ENCODE results near the gene HCN1.
"Not testable (repeated sequence)": the region's sequence is repeated elsewhere in the genome, so short reads cannot be mapped to it uniquely, and the experiment has no call there.

The HCN1 gene

DNA sequence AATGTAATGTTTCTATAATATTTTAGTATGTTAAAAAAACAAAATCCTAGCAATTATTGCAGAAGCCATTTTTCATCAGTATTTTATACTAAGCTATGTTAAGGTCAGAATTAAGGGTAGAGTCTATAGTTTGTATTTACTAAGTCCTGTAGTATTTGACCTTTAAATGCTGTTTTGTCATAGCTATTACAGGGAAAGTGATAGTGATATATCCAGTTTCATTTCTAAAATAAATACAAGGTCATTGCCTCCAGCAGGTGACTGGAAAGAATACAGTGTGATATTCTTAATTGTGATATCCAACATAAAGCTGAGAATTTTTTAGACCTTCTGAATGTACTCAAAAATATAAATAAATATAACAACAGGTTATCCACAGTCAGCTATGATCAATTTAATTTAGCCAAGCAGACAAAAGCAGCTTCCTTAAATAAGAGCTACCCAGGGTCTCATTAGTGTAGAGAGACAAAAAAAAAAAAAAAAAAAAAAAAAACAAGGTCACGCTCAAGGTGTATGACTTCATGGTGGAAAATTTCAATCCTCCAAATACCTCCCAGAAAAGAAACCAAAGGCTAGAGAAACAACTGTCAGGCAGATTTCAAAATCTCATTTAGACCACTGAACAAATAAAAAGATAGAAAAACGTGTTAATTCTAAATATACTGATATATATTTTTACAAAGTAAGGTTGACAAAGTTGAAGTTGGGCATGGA lies 278.7 kb downstream of the HCN1 start:
- DNase-seq (ENCODE audit: low spot score): no peak

DNA sequence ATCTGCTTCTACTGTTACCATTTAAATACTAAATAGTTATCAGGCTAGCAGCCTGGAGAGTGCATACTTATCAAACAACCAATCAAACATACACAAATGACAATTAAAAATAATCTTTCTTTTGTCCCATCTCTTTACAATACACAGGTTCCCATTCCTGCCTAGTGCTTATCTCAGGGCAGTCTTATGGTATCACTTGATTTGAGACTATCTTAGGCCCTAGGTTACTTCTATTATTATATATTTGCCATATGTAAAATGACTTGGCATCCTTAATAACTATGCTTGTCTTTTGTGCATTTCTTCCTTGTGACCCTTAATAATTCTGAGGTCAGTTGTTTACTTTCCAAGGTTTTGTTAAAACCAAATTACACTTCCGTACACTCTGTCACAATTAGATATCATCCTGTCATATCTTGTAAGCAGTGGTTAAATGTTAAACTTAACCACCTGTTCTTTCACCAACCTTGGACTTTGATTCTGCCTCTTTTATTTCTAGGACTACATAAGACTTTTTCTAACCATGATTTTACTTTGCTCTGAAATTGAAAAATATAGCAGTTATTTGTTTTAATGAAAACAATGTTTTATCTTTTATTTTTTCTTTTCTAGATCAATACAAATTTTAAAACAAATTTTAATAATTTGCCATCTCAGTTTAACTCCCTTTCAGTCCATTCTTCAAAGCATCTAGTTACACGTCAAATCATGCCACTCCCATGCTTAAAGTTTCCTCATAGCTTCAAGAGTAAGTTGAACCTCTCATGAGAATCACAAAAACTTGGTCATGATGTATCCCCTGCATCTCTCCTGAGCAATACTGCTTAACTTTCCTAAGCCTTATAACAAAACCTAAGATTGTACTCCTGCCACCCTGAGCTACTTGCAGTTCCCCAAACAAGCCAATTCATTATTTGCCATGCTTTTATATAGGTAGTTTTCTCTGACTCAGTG lies 281.3 kb downstream of the HCN1 start:
- no peak for DNase-seq (ENCODE audit: low spot score)

DNA sequence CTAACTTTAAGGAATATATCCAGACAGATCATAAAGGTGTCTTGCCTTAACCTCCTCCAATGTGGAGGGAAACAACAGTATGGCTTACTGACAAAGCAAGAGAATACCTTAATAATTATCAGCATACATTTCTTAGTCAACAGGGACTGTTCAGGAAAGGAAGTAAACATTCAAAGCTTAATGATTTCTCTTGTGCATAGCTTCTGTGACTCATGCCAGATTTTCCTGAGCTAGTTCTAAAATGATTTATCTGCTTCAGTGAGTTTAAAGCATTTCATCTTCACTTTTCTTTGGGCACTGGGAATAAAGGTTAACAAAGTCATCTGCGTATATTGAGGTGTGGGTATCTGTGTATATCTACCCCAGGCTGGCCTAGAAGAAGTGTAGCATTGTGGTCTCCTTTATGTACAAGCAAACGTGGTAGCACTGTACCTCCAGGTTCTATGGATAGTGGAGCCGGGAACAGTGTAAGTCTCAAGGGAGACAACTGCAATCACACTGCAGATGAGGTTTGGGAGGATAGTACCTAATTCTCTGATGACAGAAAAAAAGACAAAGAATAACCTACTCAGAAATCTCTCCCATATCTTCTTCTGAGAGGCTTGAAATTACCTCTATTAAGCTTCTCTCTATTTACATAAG lies 284.1 kb downstream of the HCN1 start:
- DNase-seq (ENCODE audit: low spot score): no peak

DNA sequence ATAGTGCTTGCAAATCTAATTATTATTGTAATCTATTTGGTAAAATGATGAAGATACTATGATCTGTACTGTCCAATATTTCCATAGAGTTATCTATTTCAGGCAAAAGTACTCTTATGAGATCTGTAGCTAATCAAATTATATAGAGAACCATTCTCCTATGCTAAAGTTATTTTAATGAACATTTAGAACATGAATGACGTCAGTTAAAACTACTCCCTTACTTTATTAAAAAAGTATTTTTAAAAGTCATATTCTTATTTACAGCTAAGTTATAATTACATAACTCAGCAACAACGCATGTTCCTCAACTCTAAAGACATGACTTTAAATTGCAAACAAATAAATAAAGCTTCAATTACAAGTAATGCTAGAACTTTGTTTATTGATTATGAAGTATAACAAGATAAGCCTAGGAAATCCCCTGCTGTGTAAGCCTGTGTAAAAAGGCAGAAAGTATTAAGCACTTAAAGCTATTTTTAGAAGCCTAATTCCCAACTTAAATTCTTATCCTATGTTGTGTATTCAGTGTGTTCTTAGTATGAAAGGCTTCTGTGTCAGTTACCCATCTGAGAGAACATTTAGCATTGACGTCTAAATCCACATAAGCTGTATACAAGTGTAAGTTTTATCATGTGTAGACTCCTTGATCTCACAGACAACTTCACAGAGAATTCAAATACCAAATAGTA lies 285.7 kb downstream of the HCN1 start:
- DNase-seq (ENCODE audit: low spot score): no peak

DNA sequence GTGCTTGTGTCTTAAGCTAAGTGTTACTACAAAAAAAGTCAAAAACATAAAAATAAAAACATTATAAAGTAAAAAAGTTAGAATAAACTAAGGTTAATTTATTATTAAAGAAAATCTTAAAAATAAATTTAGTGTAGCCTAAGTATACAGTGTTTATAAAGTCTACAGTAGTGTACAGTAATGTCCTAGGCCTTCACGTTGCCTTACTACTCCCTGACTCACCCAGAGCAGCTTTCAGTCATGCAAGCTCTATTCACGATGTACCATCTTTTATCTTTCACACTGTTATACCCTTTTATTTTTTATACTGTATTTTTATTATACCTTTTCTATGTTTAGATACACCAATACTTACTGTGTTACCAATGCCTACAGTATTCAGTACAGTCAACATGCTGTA lies 288.1 kb downstream of the HCN1 start:
- no peak for DNase-seq (ENCODE audit: low spot score)

DNA sequence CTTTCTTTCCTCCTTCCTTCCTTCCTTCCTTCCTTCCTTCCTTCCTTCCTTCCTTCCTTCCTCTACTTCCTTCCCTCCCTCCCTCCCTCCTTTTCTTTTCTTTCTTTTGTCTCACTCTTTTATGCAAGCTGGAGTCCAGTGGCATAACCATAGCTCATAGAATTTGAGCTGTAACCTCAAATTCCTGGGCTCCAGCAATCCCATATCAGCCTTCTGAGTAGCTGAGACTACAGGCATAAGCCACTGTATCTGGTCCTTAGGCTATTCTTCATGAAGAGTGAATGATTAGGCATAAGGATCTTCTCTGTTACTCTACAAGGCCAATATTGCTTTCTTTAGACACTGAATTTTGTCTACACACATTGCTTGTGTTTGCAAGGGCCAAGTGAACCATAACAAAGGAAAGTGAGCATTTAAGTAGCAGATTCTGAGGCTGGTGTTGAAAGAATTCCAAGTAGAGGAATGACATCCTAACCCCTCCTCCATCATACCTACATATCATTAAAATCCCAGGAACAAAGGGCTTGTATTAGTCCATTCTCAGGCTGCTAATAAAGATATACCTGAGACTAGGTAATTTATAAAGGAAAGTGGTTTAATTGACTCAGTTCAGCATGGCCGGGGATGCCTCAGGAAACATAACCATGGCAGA lies 293.2 kb downstream of the HCN1 start:
- DNase-seq (ENCODE audit: low spot score): no peak

DNA sequence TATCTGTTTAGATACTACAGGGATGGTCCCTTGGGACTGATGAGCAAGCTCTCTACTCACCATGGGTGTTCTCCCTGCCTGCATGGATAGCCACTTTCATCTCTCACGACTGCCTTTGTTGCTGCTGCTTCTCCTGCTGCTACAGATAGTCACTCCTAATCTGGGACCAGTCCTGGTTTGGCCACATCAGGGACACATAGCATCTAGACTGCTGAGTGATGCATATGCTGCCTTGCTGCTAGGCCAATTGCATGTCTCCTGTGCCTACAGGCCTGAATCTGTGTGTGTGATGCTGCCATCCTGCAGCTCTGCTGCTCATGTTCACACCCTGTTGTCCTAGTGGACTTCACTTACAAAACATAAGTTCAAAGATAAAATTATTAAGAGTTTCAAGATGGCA lies 297.1 kb downstream of the HCN1 start:
- no peak for DNase-seq (ENCODE audit: low spot score)

DNA sequence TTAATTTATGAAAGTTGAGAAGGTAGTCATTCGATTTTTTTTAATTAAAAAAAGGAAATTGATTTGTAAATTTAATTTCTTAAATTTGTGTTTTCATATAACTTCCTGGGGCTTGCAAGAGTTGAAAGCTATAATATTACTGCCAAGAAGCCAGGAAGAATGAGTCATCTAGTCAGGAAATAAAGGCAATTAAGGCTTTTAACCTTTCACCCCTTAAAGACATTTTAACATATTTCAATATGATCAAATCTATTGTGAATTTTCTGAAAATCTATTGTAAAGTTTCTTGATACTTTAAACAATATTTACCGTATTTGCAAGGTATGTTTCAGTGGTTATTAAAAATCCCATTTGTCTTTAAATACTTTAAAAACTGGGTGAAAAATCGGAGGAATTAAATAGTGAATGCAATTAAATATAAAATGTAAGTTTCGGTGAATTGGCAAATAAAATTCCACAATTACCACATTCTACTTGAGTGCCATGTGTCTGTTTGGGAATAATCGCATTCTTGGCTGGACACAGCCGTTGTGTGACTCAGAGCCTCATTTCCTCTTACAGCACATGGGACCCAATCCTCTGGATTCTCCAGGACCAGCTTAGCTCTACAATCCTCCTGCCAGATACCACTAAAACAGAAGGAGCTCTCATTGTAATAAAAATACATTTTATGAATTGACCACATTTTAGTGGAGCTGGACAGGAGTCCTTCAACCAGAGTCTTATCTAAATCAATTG lies 310.7 kb downstream of the HCN1 start:
- DNase-seq (ENCODE audit: low spot score): no peak

DNA sequence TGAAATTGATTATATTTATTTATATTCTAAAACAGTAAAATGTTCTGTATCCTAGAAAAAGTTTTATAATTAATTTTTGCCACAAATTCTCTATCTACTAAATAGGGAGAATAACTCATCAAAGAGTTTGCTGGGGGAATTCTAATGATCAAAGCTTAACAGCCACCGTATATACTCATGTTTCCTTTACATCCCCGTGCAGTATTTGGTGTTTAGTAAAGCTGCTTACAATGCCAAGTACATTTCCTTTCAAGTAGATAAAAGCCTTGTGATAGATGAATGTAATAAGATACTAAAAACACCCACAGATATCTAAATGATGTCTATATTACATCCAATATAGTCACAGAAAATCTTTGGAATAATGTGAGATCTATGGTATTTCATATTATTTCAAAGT lies 312.2 kb downstream of the HCN1 start:
- DNase-seq (ENCODE audit: low spot score): no peak

DNA sequence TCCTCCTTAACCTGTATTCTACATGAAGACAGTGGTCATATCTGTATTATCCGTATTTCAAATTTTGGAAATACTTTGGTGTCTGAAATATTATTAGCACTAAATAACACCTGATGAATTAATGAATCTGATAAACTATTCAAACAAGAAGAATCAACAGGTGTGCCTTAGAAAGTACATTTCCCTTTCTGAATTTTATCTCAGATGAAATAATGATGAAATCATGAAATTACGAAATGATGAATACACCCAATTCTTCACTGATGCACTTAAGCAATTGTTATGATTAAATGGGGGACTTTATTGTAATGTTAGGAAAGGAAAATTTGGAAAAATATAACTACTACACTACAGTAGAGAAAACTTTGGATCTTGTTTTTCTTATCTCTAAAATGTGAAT lies 313.6 kb downstream of the HCN1 start:
- no peak for DNase-seq (ENCODE audit: low spot score)

DNA sequence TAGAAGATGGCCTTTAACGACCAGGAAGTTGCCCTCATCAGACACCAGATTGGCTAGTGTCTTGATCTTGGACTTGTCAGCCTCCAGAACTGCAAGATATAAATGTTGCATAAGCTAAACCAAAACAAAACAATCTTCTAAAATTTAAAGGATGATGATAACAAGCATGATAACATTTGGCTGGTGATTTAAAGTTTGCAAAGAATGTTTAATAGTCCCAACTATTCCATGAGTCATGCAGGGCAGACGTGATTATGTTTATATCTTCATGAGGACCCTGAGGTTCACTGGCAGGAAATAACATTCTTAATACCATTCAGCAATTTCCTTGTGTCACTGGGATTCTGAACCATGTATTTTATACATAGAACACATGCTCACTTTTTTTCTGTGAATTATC lies 319.8 kb downstream of the HCN1 start:
- no peak for DNase-seq (ENCODE audit: low spot score)

DNA sequence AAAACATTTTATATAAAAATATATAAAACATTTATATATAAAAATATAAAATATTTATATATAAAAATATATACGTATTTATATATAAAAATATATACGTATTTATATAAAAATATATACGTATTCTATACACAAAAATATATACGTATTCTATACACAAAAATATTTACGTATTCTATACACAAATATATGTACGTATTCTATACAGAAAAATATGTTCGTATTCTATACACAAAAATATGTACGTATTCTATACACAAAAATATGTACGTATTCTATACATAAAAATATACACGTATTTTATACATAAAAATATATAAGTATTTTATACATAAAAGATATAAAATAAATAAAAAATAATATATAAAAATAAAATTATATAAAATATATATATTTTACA lies 323.6 kb downstream of the HCN1 start:
- no peak for DNase-seq (ENCODE audit: low spot score)

DNA sequence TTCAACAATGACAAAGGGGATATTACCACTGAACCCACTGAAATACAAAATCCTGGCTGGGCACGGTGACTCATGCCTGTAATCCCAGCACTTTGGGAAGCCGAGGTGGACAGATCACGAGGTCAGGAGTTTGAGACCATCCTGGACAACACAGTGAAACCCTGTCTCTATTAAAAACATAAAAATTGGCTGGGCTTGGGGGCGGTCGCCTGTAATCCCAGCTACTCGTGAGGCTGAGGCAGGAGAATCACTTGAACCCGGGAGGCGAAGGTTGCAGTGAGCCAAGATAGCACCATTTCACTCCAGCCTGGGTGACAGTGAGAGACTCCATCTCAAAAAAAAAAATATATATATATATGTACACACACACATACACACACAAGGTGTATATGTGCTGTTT lies 324.8 kb downstream of the HCN1 start:
- DNase-seq (ENCODE audit: low spot score): not testable (repeated sequence)

DNA sequence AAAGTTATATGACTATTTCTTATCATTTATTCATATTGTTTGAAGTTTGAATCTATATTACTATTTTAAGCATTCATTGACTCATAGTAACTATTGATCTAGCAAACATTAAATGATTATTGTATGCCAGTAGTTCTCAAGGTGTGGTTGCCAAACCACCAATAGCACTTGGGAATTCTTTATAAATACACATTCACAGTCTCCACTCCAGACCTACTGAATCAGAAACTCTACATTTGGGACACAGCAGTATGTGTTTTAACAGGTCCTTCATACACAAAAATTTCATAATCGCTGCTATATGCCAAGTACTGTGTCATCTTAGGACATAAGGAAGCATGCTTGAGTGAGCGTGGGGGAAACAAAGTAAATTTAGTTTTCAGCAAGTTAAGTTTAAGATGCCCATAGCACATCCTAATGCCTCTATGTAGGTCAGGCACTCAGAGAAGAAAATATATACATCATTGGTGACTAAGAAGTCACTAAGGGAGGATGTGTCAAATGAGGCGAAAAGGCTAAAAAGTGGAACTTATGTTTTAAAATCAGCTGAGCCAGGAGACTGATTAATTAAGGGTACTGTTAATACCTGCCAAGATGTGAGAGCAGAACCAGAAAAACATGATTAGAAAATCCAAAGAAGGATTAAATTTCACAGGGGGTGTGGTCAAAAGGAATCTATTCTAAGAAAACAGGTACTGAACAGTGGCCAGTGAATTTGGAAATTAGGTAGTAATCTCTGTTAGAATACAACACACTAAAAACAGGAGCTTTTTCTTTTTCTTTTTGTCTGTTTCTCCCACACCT lies 340.8 kb downstream of the HCN1 start:
- DNase-seq (ENCODE audit: low spot score): no peak

DNA sequence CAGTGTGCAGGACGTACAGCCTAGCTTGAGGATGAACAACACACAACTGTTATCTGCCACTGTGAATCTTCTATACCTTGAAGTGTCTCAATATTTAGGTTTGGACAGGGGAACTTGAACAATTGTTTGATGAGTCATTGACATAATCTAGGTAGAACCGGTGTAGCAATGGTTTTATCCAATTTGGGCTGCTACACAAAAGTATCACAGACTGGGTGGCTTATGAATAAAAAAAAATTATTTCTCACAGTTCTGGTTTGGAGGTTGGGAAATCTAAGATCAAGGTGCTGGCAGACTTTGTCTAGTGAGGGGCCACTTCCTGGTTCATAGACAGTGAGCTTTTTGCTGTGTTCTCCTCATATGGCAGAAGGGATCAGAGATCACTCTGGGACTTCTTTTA lies 359.7 kb downstream of the HCN1 start:
- no peak for DNase-seq (ENCODE audit: low spot score)

DNA sequence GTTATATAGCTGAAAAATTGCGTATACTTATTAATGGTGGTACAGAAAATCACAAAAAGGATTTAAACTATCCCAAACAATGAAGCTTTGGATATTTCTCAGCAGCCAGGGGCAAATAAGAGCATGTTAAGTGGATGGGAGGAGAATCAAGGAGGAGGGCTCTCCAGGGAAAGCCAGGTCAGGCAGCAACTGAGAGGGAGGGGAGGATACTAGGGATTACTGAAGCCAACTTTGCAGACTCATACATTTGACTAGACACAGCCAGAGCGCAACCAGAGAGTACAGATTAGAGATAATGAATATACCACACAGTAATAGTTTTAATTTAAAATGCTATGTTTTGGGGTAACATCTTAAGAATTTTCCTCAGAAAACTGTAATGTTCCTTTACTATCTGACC lies 360.2 kb downstream of the HCN1 start:
- no peak for DNase-seq (ENCODE audit: low spot score)

DNA sequence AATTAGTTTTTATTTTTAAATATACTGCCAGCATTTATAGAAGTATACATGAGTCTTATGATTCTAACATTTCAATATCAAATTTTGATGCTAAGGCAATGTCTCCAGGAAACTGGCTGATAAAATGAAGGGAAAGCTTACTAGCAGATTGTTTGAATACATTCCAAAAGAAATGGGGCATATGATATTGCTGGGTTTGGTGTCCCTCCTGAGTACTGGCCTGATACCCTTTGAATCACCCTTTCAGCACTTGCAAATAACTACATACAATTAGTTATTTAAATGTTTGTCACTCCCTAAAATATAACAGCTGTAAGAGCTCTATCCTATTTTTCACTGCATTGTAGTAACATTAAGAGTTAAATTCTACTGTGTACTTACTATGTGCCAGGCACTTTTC lies 360.8 kb downstream of the HCN1 start:
- DNase-seq (ENCODE audit: low spot score): no peak

DNA sequence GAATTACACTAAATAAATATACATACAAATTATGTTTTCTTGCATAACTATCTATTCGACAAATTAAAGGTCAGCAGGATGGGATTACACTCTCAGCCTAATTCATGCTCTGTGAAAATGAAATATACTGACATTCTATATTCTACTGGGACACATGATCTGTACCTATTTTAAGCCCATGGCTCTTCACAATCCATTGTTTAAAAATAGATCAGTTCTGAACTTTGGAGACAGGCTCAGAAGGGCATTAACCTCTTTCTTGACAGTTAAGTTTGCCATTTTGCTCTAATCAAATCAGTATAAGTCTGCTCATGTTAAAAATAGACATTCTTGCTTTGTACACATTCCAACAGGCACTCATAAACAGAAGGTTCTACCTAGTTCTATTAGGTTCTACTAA lies 361.2 kb downstream of the HCN1 start:
- no peak for DNase-seq (ENCODE audit: low spot score)

DNA sequence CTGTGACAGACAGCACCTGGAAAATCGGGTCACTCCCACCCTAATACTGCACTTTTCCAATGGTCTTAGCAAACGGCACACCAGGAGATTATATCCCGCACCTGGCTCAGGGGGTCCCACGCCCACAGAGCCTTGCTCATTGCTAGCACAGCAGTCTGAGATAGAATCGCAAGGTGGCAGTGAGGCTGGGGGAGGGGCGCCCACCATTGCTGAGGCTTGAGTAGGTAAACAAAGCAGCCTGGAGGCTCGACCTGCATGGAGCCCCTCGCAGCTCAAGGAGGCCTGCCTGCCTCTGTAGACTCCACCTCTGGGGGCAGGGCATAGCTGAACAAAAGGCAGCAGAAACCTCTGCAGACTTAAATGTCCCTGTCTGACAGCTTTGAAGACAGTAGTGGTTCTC lies 383.6 kb downstream of the HCN1 start:
- DNase-seq (ENCODE audit: low spot score): not testable (repeated sequence)

DNA sequence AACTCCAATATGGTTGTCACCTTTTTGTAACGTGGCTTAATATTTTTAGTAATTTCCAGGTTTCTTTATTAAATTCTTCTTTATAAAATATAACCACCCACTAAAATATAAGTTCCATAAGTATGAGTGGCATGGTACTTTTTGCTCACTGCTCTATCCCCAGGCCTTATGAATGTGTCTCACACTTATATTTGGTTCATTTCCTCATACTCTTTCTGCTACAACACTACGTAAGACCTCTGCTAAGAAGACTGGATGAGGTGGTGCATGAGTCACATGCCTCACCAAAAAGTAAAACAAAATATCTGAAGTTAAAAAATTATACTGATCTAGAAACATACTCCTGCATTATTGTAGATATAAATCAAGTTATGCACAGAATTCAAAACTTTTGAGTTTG lies 400.9 kb downstream of the HCN1 start:
- no peak for DNase-seq (ENCODE audit: low spot score)
